ENCODE results near the gene NCAM1.

- TF ChIP-seq OVOL2 (CRISPR knock-in tag; IDR thresholded peaks at IDR 0.05; ENCODE audit: borderline replicate concordance) = no peak
- TF ChIP-seq CTCF (IDR thresholded peaks at IDR 0.05) = no peak
- no peak for TF ChIP-seq FOXP1 (CRISPR knock-in tag; IDR thresholded peaks at IDR 0.05; ENCODE audit: borderline replicate concordance)
- TF ChIP-seq TEAD4 (CRISPR knock-in tag; IDR thresholded peaks at IDR 0.05) = no peak
- no peak for TF ChIP-seq ZNF121 (CRISPR knock-in tag; IDR thresholded peaks at IDR 0.05)
- no peak for TF ChIP-seq NFYB (CRISPR knock-in tag; conservative IDR thresholded peaks at IDR 0.05; ENCODE audit: low read depth)
- TF ChIP-seq ARID4B (CRISPR knock-in tag; IDR thresholded peaks at IDR 0.05; ENCODE audit: borderline replicate concordance) = no peak
- no peak for TF ChIP-seq FOXK1 (CRISPR knock-in tag; IDR thresholded peaks at IDR 0.05)
These were observed 308.9 kb downstream of the NCAM1 start for GRCh38 chr11:113270080-113270479.
